ENCODE measurements around the gene BSN.

- TF ChIP-seq CTCF (IDR thresholded peaks at IDR 0.05; ENCODE audit: low read depth, low read length) (no peak), POLR2A (IDR thresholded peaks at IDR 0.05; ENCODE audit: extremely low read depth, insufficient read length) (no peak), MAX (IDR thresholded peaks at IDR 0.05; ENCODE audit: low read depth, low read length) (no peak), MYC (IDR thresholded peaks at IDR 0.05; ENCODE audit: low read depth, low read length) (no peak)
These were observed 55.0 kb downstream of the BSN start for GRCh38 chr3:49609314-49609713.

Data from NB4 (cell line).